ENCODE results near the gene AFAP1.

AFAP1 gene

DNA sequence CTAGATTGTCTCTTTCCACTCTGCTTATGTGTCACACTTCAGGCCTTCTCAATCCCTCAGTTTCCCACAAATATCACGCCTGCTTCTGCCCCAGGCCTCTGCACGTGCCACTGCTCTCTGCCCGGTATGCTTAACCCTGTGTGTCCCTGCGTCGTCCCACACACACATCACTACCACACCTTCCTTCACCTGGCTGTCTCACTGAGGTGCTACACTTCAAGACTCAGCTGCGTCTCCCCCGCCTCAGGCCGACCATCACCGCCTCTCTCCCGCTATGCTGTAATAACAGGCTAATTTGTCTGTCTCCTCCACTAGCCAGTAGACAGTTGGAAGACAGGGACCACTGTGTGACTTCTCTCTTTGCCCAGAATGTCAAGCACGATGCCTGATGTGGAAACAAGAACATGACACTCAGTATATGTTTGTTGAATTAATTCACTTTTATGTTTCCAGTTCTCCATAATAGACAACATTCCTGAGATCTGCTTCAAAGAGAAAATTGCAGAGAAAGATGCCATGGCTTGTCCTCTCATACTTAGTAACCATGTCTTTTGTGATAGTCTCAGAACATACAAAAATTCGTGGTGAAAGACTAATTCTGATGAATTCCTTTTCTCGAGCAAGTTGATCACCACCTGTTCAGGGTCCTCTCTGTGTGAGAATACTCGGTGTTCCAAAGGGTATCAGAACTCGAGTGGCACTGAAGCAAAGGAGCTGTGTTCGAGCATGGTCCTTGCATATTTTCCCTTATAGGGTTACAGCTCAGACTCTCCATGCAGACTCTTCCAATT lies 54.2 kb downstream of the AFAP1 start:
- Histone ChIP-seq H3K27me3 (replicated peaks in 2 of 5; ENCODE audit: control insufficient read depth in 4 of 5, insufficient read depth in 5 of 5, low read length in 4 of 5) (peaks cover 2 to 36% (median 5%) of the 10 kb centered on the region in 5 experiments), H3K4me3 (ENCODE audit: control insufficient read depth in 1 of 7, extremely low read depth in 1 of 7, insufficient read depth in 4 of 7, low read depth in 2 of 7, low read length in 6 of 7) (no peak overlapping the region), H3K27ac (ENCODE audit: insufficient read depth in 1 of 2, low read depth in 1 of 2, low read length in 2 of 2, poor library complexity in 1 of 2, severe bottlenecking in 2 of 2) (no peak overlapping the region), H3K4me1 (ENCODE audit: control extremely low read depth in 1 of 4, control insufficient read depth in 4 of 4, insufficient read depth in 4 of 4, low read length in 3 of 4) (no peaks in the 10 kb centered on the region), H3K9me3 (ENCODE audit: control extremely low read depth in 1 of 5, control insufficient read depth in 4 of 5, insufficient read depth in 2 of 5, low read depth in 1 of 5, low read length in 4 of 5) (peaks cover 0 to 16% (median 6%) of the 10 kb centered on the region in 5 experiments), H3K36me3 (ENCODE audit: control insufficient read depth in 4 of 4, insufficient read depth in 4 of 4, low read length in 3 of 4) (no peaks in the 10 kb centered on the region)
- 92% methylated on average over 12 of the region's 16 CpGs for WGBS (ENCODE audit: insufficient coverage)
- ChIA-PET CTCF (interaction anchor here (1.1 kb wide), 1 partner anchor 83 kb away, joined by 3 read pairs; no protein-coding TSS in a partner anchor), POLR2A (no interaction called here)
- DNase-seq, result no peak

GRCh38 chr4:7880683-7881082 lies 59.0 kb downstream of the AFAP1 start:
- 81% methylated on average over 7 of the region's 7 CpGs for WGBS (ENCODE audit: insufficient coverage)
- DNase-seq, result no peak
- no peak overlapping the region for H3K4me3 ChIP-seq (ENCODE audit: control insufficient read depth in 1 of 7, extremely low read depth in 1 of 7, insufficient read depth in 4 of 7, low read depth in 2 of 7, low read length in 6 of 7)
- H3K9me3 ChIP-seq (ENCODE audit: control extremely low read depth in 1 of 5, control insufficient read depth in 4 of 5, insufficient read depth in 2 of 5, low read depth in 1 of 5, low read length in 4 of 5), result no peaks in the 10 kb centered on the region
- no peaks in the 10 kb centered on the region for H3K4me1 ChIP-seq (ENCODE audit: control extremely low read depth in 1 of 4, control insufficient read depth in 4 of 4, insufficient read depth in 4 of 4, low read length in 3 of 4)
- POLR2A ChIA-PET, result no interaction called here
- no peaks in the 10 kb centered on the region for H3K36me3 ChIP-seq (ENCODE audit: control insufficient read depth in 4 of 4, insufficient read depth in 4 of 4, low read length in 3 of 4)
- peaks cover 3 to 65% (median 13%) of the 10 kb centered on the region in 5 experiments for H3K27me3 ChIP-seq (replicated peaks in 2 of 5; ENCODE audit: control insufficient read depth in 4 of 5, insufficient read depth in 5 of 5, low read length in 4 of 5)
- CTCF ChIA-PET, result no interaction called here
- no peak overlapping the region for H3K27ac ChIP-seq (ENCODE audit: insufficient read depth in 1 of 2, low read depth in 1 of 2, low read length in 2 of 2, poor library complexity in 1 of 2, severe bottlenecking in 2 of 2)

- no peaks in the 10 kb centered on the region for H3K4me1 ChIP-seq (ENCODE audit: control extremely low read depth in 1 of 4, control insufficient read depth in 4 of 4, insufficient read depth in 4 of 4, low read length in 3 of 4)
- H3K27me3 ChIP-seq (replicated peaks in 2 of 5; ENCODE audit: control insufficient read depth in 4 of 5, insufficient read depth in 5 of 5, low read length in 4 of 5), result peaks cover 3 to 59% (median 11%) of the 10 kb centered on the region in 5 experiments
- POLR2A ChIA-PET, result no interaction called here
- H3K9me3 ChIP-seq (ENCODE audit: control extremely low read depth in 1 of 5, control insufficient read depth in 4 of 5, insufficient read depth in 2 of 5, low read depth in 1 of 5, low read length in 4 of 5), result no peaks in the 10 kb centered on the region
- CTCF ChIA-PET, result no interaction called here
- no peak overlapping the region for H3K4me3 ChIP-seq (ENCODE audit: control insufficient read depth in 1 of 7, extremely low read depth in 1 of 7, insufficient read depth in 4 of 7, low read depth in 2 of 7, low read length in 6 of 7)
- no peak overlapping the region for H3K27ac ChIP-seq (ENCODE audit: insufficient read depth in 1 of 2, low read depth in 1 of 2, low read length in 2 of 2, poor library complexity in 1 of 2, severe bottlenecking in 2 of 2)
- H3K36me3 ChIP-seq (ENCODE audit: control insufficient read depth in 4 of 4, insufficient read depth in 4 of 4, low read length in 3 of 4), result no peaks in the 10 kb centered on the region
- 95% methylated on average over 5 of the region's 6 CpGs for WGBS (ENCODE audit: insufficient coverage)
- no peak for DNase-seq
Observed at GRCh38 chr4:7879127-7879526, 60.5 kb downstream of the AFAP1 start.

GRCh38 chr4:7878323-7878722 lies 61.3 kb downstream of the AFAP1 start:
- no peaks in the 10 kb centered on the region for H3K4me1 ChIP-seq (ENCODE audit: control extremely low read depth in 1 of 4, control insufficient read depth in 4 of 4, insufficient read depth in 4 of 4, low read length in 3 of 4)
- DNase-seq, result no peak
- H3K27ac ChIP-seq (ENCODE audit: insufficient read depth in 1 of 2, low read depth in 1 of 2, low read length in 2 of 2, poor library complexity in 1 of 2, severe bottlenecking in 2 of 2), result no peak overlapping the region
- POLR2A ChIA-PET, result no interaction called here
- CTCF ChIA-PET, result interaction anchor here (0.7 kb wide), 1 partner anchor 76 kb away, joined by 3 read pairs; no protein-coding TSS in a partner anchor
- H3K4me3 ChIP-seq (ENCODE audit: control insufficient read depth in 1 of 7, extremely low read depth in 1 of 7, insufficient read depth in 4 of 7, low read depth in 2 of 7, low read length in 6 of 7), result no peak overlapping the region
- H3K36me3 ChIP-seq (ENCODE audit: control insufficient read depth in 4 of 4, insufficient read depth in 4 of 4, low read length in 3 of 4), result no peaks in the 10 kb centered on the region
- H3K9me3 ChIP-seq (ENCODE audit: control extremely low read depth in 1 of 5, control insufficient read depth in 4 of 5, insufficient read depth in 2 of 5, low read depth in 1 of 5, low read length in 4 of 5), result peaks cover 0 to 2% (median 0%) of the 10 kb centered on the region in 5 experiments
- peaks cover 2 to 56% (median 11%) of the 10 kb centered on the region in 5 experiments for H3K27me3 ChIP-seq (replicated peaks in 2 of 5; ENCODE audit: control insufficient read depth in 4 of 5, insufficient read depth in 5 of 5, low read length in 4 of 5)
- 92% methylated on average over 6 of the region's 6 CpGs for WGBS (ENCODE audit: insufficient coverage)

- DNase-seq, result no peak
- H3K4me3 ChIP-seq (ENCODE audit: control insufficient read depth in 1 of 7, extremely low read depth in 1 of 7, insufficient read depth in 4 of 7, low read depth in 2 of 7, low read length in 6 of 7), result no peak overlapping the region
- CTCF ChIA-PET, result interaction anchor here (0.7 to 1.4 kb wide), 4 partner anchors 9 to 111 kb away, joined by 3 read pairs; no protein-coding TSS in a partner anchor
- H3K36me3 ChIP-seq (ENCODE audit: control insufficient read depth in 4 of 4, insufficient read depth in 4 of 4, low read length in 3 of 4), result no peaks in the 10 kb centered on the region
- H3K9me3 ChIP-seq (ENCODE audit: control extremely low read depth in 1 of 5, control insufficient read depth in 4 of 5, insufficient read depth in 2 of 5, low read depth in 1 of 5, low read length in 4 of 5), result peaks cover 0 to 2% (median 0%) of the 10 kb centered on the region in 5 experiments
- peaks cover 2 to 54% (median 11%) of the 10 kb centered on the region in 5 experiments for H3K27me3 ChIP-seq (replicated peaks in 2 of 5; ENCODE audit: control insufficient read depth in 4 of 5, insufficient read depth in 5 of 5, low read length in 4 of 5)
- no peaks in the 10 kb centered on the region for H3K4me1 ChIP-seq (ENCODE audit: control extremely low read depth in 1 of 4, control insufficient read depth in 4 of 4, insufficient read depth in 4 of 4, low read length in 3 of 4)
- POLR2A ChIA-PET, result no interaction called here
- H3K27ac ChIP-seq (ENCODE audit: insufficient read depth in 1 of 2, low read depth in 1 of 2, low read length in 2 of 2, poor library complexity in 1 of 2, severe bottlenecking in 2 of 2), result no peak overlapping the region
- WGBS (ENCODE audit: insufficient coverage), result 86% methylated on average over 6 of the region's 6 CpGs
Observed at GRCh38 chr4:7877176-7877575, 62.5 kb downstream of the AFAP1 start.

GRCh38 chr4:7876201-7876875 lies 63.3 kb downstream of the AFAP1 start:
- H3K36me3 ChIP-seq (ENCODE audit: control insufficient read depth in 4 of 4, insufficient read depth in 4 of 4, low read length in 3 of 4), result no peaks in the 10 kb centered on the region
- no peak overlapping the region for H3K27ac ChIP-seq (ENCODE audit: insufficient read depth in 1 of 2, low read depth in 1 of 2, low read length in 2 of 2, poor library complexity in 1 of 2, severe bottlenecking in 2 of 2)
- ChIA-PET CTCF (interaction anchor here (0.7 to 1.4 kb wide), 4 partner anchors 9 to 112 kb away, joined by 3 read pairs; no protein-coding TSS in a partner anchor), POLR2A (interaction anchor here (0.6 kb wide), 1 partner anchor 9 kb away, joined by 3 read pairs; no protein-coding TSS in a partner anchor)
- WGBS (ENCODE audit: insufficient coverage), result 43% methylated on average over 10 of the region's 15 CpGs
- H3K4me3 ChIP-seq (ENCODE audit: control insufficient read depth in 1 of 7, extremely low read depth in 1 of 7, insufficient read depth in 4 of 7, low read depth in 2 of 7, low read length in 6 of 7), result no peak overlapping the region
- H3K27me3 ChIP-seq (replicated peaks in 2 of 5; ENCODE audit: control insufficient read depth in 4 of 5, insufficient read depth in 5 of 5, low read length in 4 of 5), result peaks cover 2 to 54% (median 11%) of the 10 kb centered on the region in 5 experiments
- peaks cover 0 to 2% (median under 1%) of the 10 kb centered on the region in 5 experiments for H3K9me3 ChIP-seq (ENCODE audit: control extremely low read depth in 1 of 5, control insufficient read depth in 4 of 5, insufficient read depth in 2 of 5, low read depth in 1 of 5, low read length in 4 of 5)
- no peak for DNase-seq
- H3K4me1 ChIP-seq (ENCODE audit: control extremely low read depth in 1 of 4, control insufficient read depth in 4 of 4, insufficient read depth in 4 of 4, low read length in 3 of 4), result no peaks in the 10 kb centered on the region

GRCh38 chr4:7874838-7875237 lies 64.8 kb downstream of the AFAP1 start:
- POLR2A ChIA-PET, result no interaction called here
- H3K4me1 ChIP-seq (ENCODE audit: control extremely low read depth in 1 of 4, control insufficient read depth in 4 of 4, insufficient read depth in 4 of 4, low read length in 3 of 4), result no peaks in the 10 kb centered on the region
- DNase-seq, result no peak
- H3K4me3 ChIP-seq (ENCODE audit: control insufficient read depth in 1 of 7, extremely low read depth in 1 of 7, insufficient read depth in 4 of 7, low read depth in 2 of 7, low read length in 6 of 7), result no peak overlapping the region
- WGBS (ENCODE audit: insufficient coverage), result 100% methylated on average over 3 of the region's 3 CpGs
- CTCF ChIA-PET, result interaction anchor here (0.9 kb wide), 1 partner anchor 10 kb away, joined by 3 read pairs; no protein-coding TSS in a partner anchor
- peaks cover 2 to 43% (median 11%) of the 10 kb centered on the region in 5 experiments for H3K27me3 ChIP-seq (replicated peaks in 2 of 5; ENCODE audit: control insufficient read depth in 4 of 5, insufficient read depth in 5 of 5, low read length in 4 of 5)
- H3K36me3 ChIP-seq (ENCODE audit: control insufficient read depth in 4 of 4, insufficient read depth in 4 of 4, low read length in 3 of 4), result no peaks in the 10 kb centered on the region
- H3K27ac ChIP-seq (ENCODE audit: insufficient read depth in 1 of 2, low read depth in 1 of 2, low read length in 2 of 2, poor library complexity in 1 of 2, severe bottlenecking in 2 of 2), result no peak overlapping the region
- H3K9me3 ChIP-seq (ENCODE audit: control extremely low read depth in 1 of 5, control insufficient read depth in 4 of 5, insufficient read depth in 2 of 5, low read depth in 1 of 5, low read length in 4 of 5), result peaks cover 0 to 6% (median 4%) of the 10 kb centered on the region in 5 experiments
